Loucy (cell line): ENCODE measurements around the gene TMSB4X.

Experiments used
- H2AFZ ChIP-seq: fragments of 200-600 bp; sonication (generic); 2 replicates; pipeline ENCODE4 v1.6.0; 2016; ENCODE audit warnings: antibody characterized with exemption, mild to moderate bottlenecking, low read length, moderate library complexity
- H3F3A ChIP-seq: fragments of 200-600 bp; 2 replicates; pipeline ENCODE4 v1.6.0; 2016; ENCODE audit warnings: antibody characterized with exemption, low read depth, mild to moderate bottlenecking
- H3K27me3 ChIP-seq: fragments of 200-600 bp; sonication (generic); 2 replicates; pipeline ENCODE4 v1.6.1; 2014; ENCODE audit warnings: low read length, mild to moderate bottlenecking; ENCODE audit not compliant: insufficient read depth, poor library complexity, severe bottlenecking
- H3K36me3 ChIP-seq: fragments of 200-600 bp; sonication (generic); 2 replicates; pipeline ENCODE4 v1.6.1; 2016; ENCODE audit warnings: low read length; ENCODE audit not compliant: insufficient read depth
- H3K4me1 ChIP-seq: fragments of 200-600 bp; sonication (generic); 2 replicates; pipeline ENCODE4 v1.5.1; 2014; ENCODE audit warnings: low read length, mild to moderate bottlenecking; ENCODE audit not compliant: insufficient read depth, poor library complexity, severe bottlenecking
- H3K4me2 ChIP-seq: fragments of 200-600 bp; sonication (generic); 2 replicates; pipeline ENCODE4 v1.6.0; 2014; ENCODE audit warnings: antibody characterized with exemption, low read length, low read depth, mild to moderate bottlenecking; ENCODE audit not compliant: poor library complexity, severe bottlenecking
- H3K4me3 ChIP-seq: fragments of 200-600 bp; sonication (generic); 2 replicates; pipeline ENCODE4 v1.5.1; 2014; ENCODE audit warnings: low read length, mild to moderate bottlenecking, mixed read lengths; ENCODE audit not compliant: poor library complexity, severe bottlenecking
- H3K79me2 ChIP-seq: fragments of 200-600 bp; sonication (generic); 2 replicates; pipeline ENCODE4 v1.6.1; 2014; ENCODE audit warnings: low read length; ENCODE audit not compliant: insufficient read depth
- H3K9ac ChIP-seq: fragments of 200-600 bp; sonication (generic); 2 replicates; pipeline ENCODE4 v1.6.0; 2014; ENCODE audit warnings: mild to moderate bottlenecking, low read depth, low read length, moderate library complexity; ENCODE audit not compliant: poor library complexity, severe bottlenecking
- H3K9me2 ChIP-seq: fragments of 200-600 bp; sonication (generic); replicated peaks from 2 replicates; pipeline ENCODE4 v1.6.1; 2016; ENCODE audit warnings: low read depth, low read length, mixed read lengths
- H3K9me3 ChIP-seq: fragments of 200-600 bp; sonication (generic); 2 replicates; pipeline ENCODE4 v1.6.1; 2014; ENCODE audit warnings: mild to moderate bottlenecking, antibody characterized with exemption, low read length, low read depth; ENCODE audit not compliant: insufficient read depth
- H4K20me1 ChIP-seq: fragments of 200-600 bp; sonication (generic); 2 replicates; pipeline ENCODE4 v1.6.0; 2014; ENCODE audit warnings: antibody characterized with exemption, low read length, mild to moderate bottlenecking; ENCODE audit not compliant: insufficient read depth, poor library complexity, severe bottlenecking
- EZH2phosphoT487 ChIP-seq: fragments of 200-600 bp; IDR thresholded peaks from 2 replicates; pipeline ENCODE4 v1.6.1; 2018; ENCODE audit warnings: antibody characterized with exemption, mild to moderate bottlenecking, moderate library complexity, borderline replicate concordance
- TF ChIP-seq, protein P1 (sequence below): fragments of 200-600 bp; sonication (generic); conservative IDR thresholded peaks from 2 replicates; pipeline ENCODE4 v1.5.1; 2014; ENCODE audit warnings: mild to moderate bottlenecking, antibody characterized with exemption, low read length

TMSB4X gene

DNA sequence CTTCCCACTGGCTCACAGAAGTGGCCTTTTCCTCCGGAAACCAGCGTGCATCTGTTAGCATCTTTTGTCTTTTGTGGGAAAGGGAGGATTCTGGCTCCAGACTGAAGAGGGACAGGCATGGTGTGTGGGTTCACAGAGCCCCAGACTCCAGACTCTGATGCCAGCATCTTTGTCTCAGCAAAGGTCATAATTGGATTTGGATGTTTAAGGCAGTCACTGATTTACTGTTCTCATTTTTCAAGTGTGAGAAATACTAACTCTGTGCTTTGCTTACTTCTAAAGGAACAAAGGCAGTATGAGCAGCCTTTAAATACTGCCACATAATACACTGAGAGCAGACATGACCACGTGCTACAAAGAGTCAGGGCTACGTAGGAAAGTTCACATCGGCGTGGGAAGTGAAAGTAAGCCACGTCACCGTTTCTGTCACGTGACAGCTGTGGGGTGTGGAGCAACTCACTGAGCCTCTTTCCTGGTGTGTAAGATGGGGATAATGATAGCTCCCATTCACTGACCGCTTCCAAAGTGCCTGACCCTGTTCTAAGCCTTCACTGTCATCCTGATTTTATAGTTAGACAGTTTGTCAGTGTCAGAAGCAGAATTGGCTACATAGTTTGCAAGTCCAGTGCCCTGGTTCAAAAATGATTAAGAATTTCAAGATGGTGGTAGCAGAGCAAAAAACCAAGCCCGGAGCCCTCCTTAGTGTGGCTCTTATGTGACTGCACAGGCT, 24.8 kb upstream of the TMSB4X start:
- TF ChIP-seq, protein P1, sequence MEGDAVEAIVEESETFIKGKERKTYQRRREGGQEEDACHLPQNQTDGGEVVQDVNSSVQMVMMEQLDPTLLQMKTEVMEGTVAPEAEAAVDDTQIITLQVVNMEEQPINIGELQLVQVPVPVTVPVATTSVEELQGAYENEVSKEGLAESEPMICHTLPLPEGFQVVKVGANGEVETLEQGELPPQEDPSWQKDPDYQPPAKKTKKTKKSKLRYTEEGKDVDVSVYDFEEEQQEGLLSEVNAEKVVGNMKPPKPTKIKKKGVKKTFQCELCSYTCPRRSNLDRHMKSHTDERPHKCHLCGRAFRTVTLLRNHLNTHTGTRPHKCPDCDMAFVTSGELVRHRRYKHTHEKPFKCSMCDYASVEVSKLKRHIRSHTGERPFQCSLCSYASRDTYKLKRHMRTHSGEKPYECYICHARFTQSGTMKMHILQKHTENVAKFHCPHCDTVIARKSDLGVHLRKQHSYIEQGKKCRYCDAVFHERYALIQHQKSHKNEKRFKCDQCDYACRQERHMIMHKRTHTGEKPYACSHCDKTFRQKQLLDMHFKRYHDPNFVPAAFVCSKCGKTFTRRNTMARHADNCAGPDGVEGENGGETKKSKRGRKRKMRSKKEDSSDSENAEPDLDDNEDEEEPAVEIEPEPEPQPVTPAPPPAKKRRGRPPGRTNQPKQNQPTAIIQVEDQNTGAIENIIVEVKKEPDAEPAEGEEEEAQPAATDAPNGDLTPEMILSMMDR, result no peak
- TF ChIP-seq EZH2phosphoT487, result no peak
- Histone ChIP-seq H3K4me2 (peak overlapping the region; percentile 77), H3K4me3 (peak overlapping the region; percentile 66), H3F3A (no peaks in the 10 kb centered on the region), H3K4me1 (peaks cover 61% of the 10 kb centered on the region), H4K20me1 (no peaks in the 10 kb centered on the region), H3K27me3 (no peaks in the 10 kb centered on the region), H3K9me2 (no peaks in the 10 kb centered on the region), H3K9me3 (no peaks in the 10 kb centered on the region), H3K79me2 (peaks cover 74% of the 10 kb centered on the region), H3K9ac (peak overlapping the region; percentile 74), H3K36me3 (no peaks in the 10 kb centered on the region), H2AFZ (no peak overlapping the region; the same call in 1 of the 2 replicates)

DNA sequence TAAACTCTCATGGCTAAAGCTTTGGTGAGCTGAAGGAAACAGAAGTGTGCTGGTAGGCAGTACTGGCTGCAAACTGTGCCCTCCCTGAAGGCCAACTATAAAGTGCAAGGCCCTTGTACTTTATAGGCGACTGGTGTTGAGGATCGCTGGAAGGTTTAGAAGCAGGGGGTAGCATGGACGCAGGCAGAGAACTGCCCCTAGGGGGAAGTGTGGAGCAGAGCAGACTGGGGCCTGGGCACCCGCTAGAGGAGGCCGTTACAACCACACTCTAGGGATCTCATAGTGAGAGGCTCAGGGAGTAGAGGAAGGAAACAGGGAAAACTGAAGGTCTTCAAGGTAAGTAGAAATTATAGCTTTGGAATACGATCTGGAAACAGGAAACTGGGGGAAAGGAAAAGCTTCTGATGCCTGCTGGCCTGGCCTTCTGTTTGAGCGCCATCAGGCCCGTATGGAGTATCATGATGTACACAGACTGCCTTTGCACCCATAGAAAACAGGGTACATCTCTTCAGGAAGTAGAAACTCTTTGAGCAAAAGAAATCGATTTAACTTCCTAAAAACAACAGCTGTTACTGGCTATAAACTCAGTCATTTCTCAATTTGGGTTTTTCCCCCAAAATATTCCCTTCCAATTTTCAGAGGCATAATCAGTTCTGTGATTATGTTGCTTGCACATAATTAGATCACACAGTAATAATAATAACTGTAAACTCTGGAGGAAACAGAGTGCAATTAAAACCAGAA, 23.9 kb upstream of the TMSB4X start:
- TF ChIP-seq EZH2phosphoT487, result no peak
- TF ChIP-seq, protein P1, result peak; percentile 80
- no peaks in the 10 kb centered on the region for H3K27me3 ChIP-seq
- no peaks in the 10 kb centered on the region for H3K36me3 ChIP-seq
- H3K4me2 ChIP-seq, result peak overlapping the region; percentile 77
- no peaks in the 10 kb centered on the region for H3K9me2 ChIP-seq
- H3K9ac ChIP-seq, result peak overlapping the region; percentile 74
- H3K4me3 ChIP-seq, result peak overlapping the region; percentile 66
- no peak overlapping the region for H2AFZ ChIP-seq
- H3F3A ChIP-seq, result 0 out of 2 replicates have a peak, but pooled peaks cover 3% of the 10 kb centered on the region
- peaks cover 77% of the 10 kb centered on the region for H3K79me2 ChIP-seq
- H3K4me1 ChIP-seq, result peaks cover 63% of the 10 kb centered on the region
- H3K9me3 ChIP-seq, result no peaks in the 10 kb centered on the region
- no peaks in the 10 kb centered on the region for H4K20me1 ChIP-seq

DNA sequence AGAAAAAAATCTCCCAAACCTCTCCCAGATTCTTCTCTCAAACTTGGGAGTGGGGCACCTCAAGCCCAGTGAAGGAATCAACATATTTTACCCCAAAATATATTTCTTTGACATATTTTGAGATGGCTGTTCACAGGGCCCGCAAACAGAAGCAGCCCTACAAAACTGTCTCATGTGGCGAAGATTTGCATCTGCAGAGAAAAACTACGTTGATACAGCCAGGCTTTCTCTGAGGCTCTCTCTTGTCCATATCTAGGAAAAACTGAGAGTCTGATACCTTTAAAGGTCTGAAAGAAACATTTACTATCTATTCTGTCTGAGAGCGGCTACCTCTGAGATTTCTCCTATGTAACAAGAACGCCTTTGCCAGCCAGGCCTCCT, 23.3 kb upstream of the TMSB4X start:
- H3K79me2 ChIP-seq, result peaks cover 77% of the 10 kb centered on the region
- peak overlapping the region; percentile 66 for H3K4me3 ChIP-seq
- TF ChIP-seq, protein P1, result no peak
- TF ChIP-seq EZH2phosphoT487, result no peak
- no peaks in the 10 kb centered on the region for H3K27me3 ChIP-seq
- no peaks in the 10 kb centered on the region for H3K9me3 ChIP-seq
- H3F3A ChIP-seq, result peaks cover 6% of the 10 kb centered on the region
- H4K20me1 ChIP-seq, result no peaks in the 10 kb centered on the region
- H2AFZ ChIP-seq, result no peak overlapping the region
- H3K4me2 ChIP-seq, result peak overlapping the region; percentile 77
- no peaks in the 10 kb centered on the region for H3K9me2 ChIP-seq
- no peaks in the 10 kb centered on the region for H3K36me3 ChIP-seq
- peaks cover 65% of the 10 kb centered on the region for H3K4me1 ChIP-seq
- H3K9ac ChIP-seq, result peak overlapping the region; percentile 74
